GM08714 (cell line): ENCODE results near the gene KIF1A.

Source experiments
- H3K4me3 ChIP-seq: fragments of 200-500 bp; sonication (Bioruptor generic); 2 replicates; pipeline ENCODE4 v1.5.1; 2014; ENCODE audit warnings: mild to moderate bottlenecking, low read length, inconsistent platforms
- ZNF274 ChIP-seq: IDR thresholded peaks from 2 replicates; pipeline ENCODE4 v1.6.1; 2012; ENCODE audit warnings: mild to moderate bottlenecking, low read depth, low read length

KIF1A gene

GRCh38 chr2:240713928-240714746 lies 105.9 kb downstream of the KIF1A start:
- no peak overlapping the region for H3K4me3 ChIP-seq
- TF ChIP-seq ZNF274: no peak

GRCh38 chr2:240713071-240713927 lies 106.7 kb downstream of the KIF1A start:
- no peak overlapping the region for H3K4me3 ChIP-seq
- TF ChIP-seq ZNF274: no peak

DNA sequence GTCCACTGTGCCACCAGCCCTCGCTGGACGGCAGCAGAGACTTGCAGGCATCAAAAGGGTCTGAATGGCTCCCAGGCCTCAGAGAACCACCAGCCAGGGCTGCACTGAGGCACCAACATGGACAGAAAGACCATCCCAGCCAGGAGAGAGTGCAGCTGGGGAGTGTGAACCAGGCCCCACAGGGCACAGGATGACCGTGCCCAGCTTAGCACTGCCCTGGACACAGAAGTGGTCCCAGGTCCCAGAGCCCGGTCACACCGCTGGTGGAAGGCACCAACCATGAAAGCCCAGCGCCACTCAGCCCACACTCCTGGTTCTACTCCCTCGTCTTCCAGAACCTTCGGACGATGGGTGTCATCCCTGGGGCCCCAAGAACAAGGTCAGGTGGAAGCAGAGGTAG lies 107.9 kb downstream of the KIF1A start:
- TF ChIP-seq ZNF274: no peak
- no peak overlapping the region for H3K4me3 ChIP-seq

DNA sequence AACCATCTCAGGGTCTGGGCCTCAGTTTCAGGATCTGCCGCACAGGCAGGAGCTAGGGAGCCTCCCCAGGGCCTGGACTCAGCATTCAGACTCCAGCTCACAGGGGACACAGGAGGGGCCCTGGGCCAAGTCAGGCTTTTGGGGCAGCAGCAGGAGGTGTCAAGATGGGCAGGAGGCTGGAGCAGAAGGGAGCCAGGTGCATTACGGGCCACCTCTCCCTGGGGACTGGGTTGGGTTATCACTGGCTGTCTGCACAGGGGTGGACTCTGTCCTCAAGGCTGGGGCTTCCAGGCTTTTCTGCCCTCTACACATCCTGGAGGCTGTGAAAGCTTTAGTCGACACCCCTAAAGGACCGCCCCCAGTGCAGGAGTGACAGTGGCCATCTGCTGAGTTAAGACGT lies 108.3 kb downstream of the KIF1A start:
- TF ChIP-seq ZNF274: no peak
- no peak overlapping the region for H3K4me3 ChIP-seq

GRCh38 chr2:240711296-240711695 lies 108.7 kb downstream of the KIF1A start:
- TF ChIP-seq ZNF274: no peak
- H3K4me3 ChIP-seq: no peak overlapping the region

- H3K4me3 ChIP-seq: no peak overlapping the region
- no peak for TF ChIP-seq ZNF274
Measured at GRCh38 chr2:240708457-240708856, 111.6 kb downstream of the KIF1A start.

DNA sequence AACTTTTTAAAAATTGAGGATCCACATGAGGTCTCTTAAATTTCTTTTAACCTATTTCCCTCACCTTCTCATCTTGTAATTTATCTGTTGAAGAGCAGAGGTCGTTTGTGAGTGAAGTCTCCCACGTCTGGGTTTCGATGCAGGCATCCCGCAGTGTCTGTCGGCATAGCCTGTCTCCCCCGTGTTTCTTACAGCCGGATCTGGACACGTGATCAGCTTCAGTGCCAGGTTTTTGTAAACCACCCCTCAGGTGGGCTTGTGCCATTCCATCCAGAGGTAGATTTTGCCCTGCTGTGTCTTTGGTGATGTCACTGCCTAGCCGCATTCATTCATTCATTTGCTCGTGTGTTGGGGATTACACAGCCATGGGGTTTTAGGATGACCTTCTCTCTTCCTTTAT lies 112.2 kb downstream of the KIF1A start:
- H3K4me3 ChIP-seq: no peak overlapping the region
- no peak for TF ChIP-seq ZNF274

- H3K4me3 ChIP-seq: no peak overlapping the region
- TF ChIP-seq ZNF274: no peak
Measured at GRCh38 chr2:240707043-240707756, 112.8 kb downstream of the KIF1A start.

GRCh38 chr2:240705204-240705791 lies 114.7 kb downstream of the KIF1A start:
- no peak overlapping the region for H3K4me3 ChIP-seq
- no peak for TF ChIP-seq ZNF274

- no peak for TF ChIP-seq ZNF274
- H3K4me3 ChIP-seq: no peak overlapping the region
Measured at GRCh38 chr2:240704651-240705050, 115.4 kb downstream of the KIF1A start.

GRCh38 chr2:240703417-240704341 lies 116.3 kb downstream of the KIF1A start:
- TF ChIP-seq ZNF274: no peak
- H3K4me3 ChIP-seq: no peak overlapping the region

GRCh38 chr2:240702640-240703011 lies 117.4 kb downstream of the KIF1A start:
- H3K4me3 ChIP-seq: no peak overlapping the region
- TF ChIP-seq ZNF274: no peak
